Measurements from ENCODE around the gene BTBD9. TPM values are rescaled to one million over a fixed set of nuclear protein-coding genes. Genes with fewer than 3 reads are reported as not detected.

Gene BTBD9
- polyA plus RNA-seq, 10 donors: 6.0 to 10.0 (median 7.0) TPM

DNA sequence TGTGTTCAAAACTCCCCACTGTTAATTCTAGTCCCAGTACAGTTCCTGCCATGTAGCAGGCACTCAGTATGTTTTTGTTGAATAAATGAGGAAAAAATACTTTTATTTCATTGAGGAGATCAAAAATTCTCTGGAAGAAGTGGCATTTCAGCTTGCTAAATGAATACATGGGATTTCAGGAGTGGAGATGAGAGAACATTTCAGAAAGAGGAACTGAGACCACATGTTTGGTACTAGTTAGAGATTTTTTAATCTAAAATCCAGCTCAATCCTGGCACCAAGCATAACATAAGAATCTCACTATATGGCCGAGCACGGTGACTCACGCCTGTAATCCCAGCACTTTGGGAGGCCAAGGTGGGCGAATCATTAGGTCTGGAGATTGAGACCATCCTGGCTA is 75.4 kb downstream of the BTBD9 start:
- DNase-seq: no peak

DNA sequence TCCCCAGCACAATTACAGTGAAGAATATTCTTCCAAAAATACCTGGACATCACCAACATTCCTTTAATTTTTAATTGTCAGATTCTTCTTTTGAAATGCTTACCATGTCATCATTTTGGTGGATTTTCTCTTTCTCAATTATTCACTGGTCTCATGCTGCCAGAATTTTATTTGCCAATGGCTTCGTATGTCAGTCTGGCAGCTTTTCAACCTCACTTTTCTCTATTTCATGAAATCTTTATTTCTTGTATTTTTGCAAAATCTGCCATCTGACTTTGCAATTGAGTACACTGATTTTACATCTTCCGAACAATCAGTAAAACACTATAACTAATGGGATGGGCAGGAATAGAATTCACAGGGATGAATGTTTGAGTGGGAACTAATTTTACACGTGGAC is 84.1 kb downstream of the BTBD9 start:
- no peak for DNase-seq

DNA sequence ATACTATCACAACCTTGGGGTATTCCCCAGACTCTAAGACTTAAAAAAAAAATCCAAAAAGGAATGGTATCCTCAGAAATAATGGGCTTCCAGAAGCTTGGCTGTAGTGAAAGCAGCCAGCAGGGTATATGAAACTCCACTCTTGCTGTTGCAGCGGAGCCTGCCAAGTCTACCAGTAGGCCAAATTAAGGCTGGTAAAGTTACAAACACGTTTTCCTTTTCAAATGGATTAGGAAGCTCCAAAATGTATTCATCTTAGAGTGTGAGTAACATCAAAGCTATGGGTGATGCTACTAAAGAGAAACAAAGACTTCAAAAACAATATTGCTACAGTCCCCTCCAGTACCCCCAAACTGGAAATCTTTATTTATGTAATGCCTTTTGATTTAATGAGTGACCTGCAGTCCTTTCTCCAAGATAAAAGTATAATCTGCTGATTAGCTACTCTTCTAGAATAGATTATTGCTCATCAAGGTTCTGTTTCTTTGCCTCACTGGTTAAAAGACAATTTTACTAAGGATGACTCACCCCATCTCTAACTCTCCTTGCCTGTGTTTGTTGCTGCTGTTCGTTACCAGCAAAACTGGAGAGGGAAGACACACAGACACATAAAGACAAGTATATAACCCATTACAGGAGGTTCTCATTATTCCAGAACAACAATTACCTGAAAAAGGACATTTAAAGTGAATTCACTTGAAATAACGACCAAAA is 84.9 kb downstream of the BTBD9 start:
- DNase-seq: no peak

DNA sequence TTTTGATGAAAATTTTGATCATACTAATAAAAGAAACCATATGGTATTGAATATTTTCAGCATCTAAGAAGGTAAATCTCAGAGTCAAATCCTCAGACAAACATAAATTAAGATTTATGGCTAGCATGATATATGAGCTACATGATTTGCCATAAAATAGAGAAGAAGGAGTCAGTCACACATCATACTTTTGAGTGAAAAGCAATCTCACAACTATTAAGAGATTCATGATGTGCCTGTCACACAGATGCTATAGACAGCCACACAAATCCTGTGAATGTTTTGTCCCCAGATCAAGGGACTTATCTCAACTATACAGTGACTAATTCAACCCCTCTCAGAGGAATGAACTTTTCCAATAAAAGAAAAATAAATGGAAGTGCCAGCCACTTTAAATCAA is 85.7 kb downstream of the BTBD9 start:
- no peak for DNase-seq

DNA sequence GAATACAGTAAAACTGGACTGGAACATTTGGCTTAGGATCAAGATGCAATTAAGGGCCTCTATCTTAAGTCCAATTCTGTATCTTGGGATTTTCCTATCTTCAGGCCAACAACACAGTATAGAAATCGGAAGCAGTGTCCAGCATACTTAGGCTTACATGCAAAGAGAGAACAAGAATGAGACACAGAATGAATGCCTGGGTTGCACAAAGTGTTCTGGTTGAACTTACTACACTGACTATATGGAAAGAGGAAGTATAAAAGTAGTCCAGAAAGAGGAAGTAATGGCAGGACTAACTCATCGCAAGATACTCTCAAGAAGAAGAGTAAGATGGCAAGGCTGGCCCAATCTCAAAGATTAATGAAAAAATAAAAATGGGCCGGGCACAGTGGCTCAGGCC is 87.6 kb downstream of the BTBD9 start:
- peak in 2 of 3 donors; percentile 12 to 32 for DNase-seq

DNA sequence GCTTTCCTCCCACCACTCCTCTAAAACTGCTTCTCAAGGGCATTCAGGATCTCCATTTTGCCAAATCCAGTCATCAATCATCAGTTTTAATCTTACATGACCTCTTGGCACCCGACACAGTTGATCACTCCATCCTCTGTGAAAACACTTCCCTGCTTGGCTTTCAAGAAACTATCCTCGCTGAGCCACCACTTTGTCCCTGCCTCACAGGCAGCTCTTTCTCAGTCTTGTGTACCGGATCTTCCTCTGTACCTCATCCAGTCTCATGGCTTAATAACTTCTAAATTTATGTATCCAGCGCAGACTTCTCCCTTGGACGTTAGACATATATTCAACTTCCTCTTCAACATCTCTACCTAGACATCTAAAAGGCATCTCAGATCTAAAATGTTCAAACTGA is 89.9 kb downstream of the BTBD9 start:
- no peak for DNase-seq

DNA sequence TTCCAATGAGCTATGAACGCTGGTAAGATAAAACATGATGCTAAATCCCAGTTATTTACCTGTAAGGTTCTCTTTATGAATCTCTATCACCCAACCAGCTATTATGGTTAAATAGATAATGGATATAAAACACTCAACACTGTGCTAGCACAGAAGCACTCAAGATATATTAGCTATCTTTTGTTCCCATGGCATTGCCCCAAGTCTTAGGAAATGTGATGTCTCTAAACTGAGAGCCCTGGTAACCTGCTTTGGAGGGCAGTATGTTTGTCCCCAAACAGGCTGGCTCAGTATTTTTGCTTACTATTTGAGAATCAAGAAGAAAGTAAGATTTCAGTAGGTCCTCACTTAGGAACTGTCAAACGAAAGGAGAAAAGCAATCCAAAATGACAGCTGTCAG is 90.5 kb downstream of the BTBD9 start:
- DNase-seq: no peak

DNA sequence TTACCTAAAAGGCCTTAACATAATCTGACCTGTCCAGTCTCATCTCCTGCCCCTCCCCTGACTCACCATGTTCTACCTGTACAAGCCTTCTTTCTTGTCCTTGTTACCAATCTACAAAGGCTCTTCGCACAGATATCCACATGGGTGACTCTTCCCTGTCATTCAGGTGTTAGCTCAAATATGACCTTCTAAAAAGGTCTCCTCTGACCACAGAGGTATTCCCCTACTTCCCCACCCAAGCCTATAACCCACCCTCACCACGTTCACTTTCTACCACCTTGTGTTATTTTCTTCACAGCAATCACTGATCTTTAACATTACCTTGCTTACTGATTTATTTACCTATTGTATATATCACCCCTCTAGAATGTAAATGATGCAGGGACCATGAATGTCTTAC is 96.7 kb downstream of the BTBD9 start:
- DNase-seq: no peak

DNA sequence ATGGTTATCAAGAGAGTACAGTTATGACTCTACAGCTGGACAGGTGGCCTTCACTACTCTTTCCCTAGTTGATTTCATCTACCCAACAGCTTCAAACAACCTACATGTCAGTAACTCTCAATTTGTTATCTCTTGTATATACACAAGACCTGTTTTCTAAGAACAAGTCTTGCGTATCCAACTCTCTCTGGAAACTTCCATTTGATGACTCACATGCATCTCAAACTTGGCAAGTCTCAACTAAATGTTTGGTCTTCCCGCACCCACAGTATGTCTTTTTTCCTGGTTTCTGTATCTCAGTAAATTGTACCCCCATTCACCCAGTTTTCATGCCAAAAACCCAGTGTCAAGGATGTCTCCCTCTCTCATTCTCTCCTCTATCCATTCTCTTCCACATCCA is 97.7 kb downstream of the BTBD9 start:
- DNase-seq: no peak

DNA sequence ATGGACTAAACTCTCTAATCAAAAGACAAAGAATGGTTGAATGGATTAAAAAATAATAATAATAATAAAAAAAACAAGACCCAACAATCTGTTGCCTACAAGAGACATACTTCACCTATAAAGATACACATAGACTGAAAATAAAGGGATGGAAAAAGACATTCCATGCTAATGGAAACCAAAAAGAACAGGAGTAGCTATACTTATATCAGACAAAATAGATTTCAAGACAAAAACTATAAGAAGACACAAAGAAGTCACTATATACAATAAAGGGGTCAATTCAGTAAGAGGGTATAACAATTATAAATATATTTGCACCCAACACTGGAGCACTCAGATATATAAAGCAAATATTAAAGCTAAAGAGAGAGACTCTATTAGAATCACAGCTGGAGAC is 106.7 kb downstream of the BTBD9 start:
- no peak for DNase-seq

DNA sequence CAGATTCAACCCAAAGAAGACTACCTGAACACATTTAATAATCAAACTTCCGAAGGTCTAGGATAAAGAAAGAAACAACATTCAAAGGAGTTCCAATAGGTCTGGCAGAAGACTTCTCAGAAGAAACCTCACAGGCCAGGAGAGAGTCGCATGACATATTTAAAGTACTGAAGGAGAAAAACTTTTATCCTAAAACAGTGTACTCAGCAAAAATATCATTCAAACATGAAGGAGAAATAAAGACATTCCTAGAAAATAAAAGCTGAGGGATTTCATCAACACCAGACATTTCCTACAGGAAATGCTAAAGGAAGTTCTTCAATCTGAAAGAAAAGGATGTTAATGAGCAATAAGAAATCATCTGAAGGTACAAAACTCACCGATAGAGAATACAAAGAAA is 108.6 kb downstream of the BTBD9 start:
- no peak for DNase-seq

DNA sequence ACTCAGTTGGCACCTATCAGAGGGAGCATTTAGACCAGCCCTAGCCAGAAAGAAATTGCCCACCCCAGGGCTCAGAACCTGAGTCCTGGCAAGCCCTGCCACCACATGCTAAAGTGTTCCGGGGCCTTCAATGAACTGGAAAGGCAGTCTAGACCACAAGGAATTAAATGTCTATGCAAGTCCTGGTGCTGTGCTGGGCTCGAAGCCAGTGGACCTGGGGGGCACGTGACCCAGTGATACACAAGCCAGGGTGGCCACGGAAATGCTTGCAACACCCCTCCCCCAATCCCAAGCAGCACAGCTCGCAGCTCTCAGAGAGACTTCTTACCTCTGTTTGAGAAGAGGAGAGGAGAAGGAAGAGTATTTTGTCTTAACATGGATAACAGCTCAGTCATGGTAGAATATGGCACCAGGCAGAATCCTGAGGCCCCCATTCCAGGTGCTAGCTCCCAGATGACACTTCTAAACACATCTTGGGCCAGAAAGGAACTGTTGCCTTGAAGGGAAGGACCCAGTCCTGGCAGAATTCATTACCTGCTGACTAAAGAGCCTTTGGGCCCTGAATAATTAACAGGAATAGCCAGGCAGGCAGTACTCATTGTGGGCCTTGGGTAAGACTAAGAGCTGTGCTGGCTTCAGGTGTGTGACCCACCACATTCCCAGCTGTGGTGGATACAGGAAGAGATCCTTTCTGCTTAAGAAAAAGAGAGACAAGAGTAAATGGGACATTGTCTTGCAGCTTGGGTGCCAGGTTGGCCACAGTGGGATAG is 111.3 kb downstream of the BTBD9 start:
- no peak for DNase-seq

DNA sequence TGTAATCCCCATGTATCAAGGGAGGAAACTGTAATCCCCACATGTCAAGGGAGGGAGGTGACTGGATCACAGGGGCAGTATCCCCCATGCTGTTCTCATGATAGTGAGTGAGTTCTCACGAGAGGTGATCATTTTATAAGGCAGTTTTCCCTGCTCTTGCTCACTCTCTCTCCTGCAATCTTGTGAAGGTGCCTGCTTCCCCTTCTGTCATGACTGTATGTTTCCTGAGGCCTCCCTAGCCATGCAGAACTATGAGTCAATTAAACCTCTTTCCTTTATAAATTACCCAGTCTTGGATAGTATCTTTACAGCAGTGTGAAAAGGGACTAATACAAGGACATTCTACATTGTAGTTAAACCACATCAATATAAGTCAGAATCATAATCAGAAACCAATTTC is 112.4 kb downstream of the BTBD9 start:
- no peak for DNase-seq

DNA sequence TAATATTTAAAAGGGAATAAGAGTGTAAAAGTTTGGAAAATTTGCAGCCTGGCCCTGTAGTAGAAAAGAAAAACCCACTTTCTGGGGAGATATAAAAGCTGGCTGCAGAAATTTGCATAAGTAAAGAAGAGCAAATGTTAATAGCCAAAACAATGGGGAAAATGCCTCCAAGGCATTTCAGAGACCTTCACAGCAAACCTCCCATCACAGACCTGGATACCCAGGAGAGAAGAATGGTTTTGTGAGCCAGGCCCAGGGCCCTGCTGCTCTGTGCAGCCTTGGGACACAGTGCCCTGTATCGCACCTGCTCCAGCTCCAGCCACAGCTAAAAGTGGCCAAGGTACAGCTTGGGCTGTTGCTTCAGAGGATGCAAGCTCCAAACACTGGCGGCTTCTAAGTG is 113.8 kb downstream of the BTBD9 start:
- DNase-seq: no peak

DNA sequence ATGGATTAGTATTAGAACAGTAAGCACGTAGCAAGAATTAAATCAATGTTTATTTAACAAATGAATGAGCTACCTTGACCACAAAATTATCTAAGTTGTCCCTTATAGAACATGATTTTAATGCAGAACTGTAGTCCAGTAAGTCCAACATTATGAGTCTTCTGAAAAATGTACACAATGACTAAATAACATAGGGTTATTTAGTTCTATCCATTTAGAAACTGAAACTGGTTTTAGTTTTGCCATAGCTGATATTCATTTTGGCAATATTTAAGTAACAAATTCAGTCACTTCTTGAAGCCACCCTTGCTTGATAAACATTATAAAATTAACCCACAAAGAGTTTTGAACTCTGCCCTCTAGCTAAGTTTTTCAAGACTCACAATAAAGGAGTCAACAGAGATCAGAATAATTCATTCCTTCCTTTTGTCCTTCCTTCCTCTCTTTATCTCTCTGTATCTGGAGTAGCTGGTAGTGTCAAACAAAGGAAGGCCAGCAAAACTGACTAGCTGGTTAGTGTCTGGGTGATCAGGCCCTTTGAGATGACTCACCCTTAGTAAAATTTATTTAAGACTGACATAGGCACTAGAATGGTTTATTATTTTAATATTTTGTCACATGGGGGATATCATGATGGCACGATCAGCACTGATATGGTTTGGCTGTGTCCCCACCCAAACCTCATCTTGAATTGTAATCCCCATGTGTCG is 115.1 kb downstream of the BTBD9 start:
- no peak for DNase-seq

DNA sequence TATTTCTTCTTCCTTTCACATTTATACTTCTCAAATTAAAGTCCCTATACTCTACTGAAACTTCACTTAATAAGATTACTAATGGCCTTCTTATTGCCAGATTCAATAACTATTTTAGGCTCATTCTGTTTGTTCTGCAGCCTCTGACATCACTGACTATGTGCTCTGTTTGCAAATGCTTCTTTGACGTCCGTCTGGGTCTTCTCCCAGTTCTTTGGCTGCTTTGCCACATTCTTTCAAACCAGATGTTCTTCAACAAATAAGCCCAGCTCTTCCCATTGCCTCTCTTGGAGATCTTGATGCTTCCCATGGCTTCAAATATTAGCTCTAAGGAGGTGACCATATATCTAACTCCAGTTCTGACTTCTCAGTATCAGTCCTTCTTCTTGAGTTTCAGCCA is 117.4 kb downstream of the BTBD9 start:
- peak; percentile 14 to 78 (median 41) for DNase-seq

DNA sequence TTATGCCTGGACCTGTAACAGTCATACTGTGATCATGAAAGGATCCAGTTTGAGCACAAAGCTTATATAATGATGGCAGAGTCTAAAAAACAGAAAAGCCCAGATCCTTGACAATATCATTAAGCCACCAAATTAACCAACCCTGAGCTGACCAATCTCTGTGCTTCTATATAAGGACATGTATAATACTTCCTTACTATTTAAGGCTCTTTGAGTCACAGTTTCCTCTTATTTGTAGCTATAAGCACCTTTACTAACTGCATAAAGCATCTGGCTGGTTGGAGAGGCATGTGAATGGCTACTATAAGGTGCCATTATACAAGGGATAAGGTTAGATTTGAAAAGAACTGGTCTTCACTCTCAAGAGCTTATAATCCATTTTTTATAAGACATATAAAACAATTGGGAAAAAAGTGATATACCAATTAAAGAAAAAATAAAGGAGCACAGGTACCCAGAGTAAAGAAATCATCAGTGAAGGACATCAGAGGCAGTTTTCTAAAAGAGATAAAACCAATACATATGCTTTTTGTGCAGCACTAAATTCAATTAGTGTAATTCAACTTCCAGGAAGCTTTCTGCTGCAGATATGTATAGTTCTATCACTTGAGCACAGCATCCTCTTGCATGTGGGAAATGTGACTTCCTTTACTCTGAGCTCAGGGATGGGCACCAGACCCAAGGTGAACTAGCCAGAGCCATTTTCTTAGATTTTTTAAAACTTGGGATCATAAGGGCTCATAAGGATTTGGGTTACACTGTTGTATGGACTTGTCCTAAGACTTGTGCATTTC is 121.0 kb downstream of the BTBD9 start:
- no peak for DNase-seq

DNA sequence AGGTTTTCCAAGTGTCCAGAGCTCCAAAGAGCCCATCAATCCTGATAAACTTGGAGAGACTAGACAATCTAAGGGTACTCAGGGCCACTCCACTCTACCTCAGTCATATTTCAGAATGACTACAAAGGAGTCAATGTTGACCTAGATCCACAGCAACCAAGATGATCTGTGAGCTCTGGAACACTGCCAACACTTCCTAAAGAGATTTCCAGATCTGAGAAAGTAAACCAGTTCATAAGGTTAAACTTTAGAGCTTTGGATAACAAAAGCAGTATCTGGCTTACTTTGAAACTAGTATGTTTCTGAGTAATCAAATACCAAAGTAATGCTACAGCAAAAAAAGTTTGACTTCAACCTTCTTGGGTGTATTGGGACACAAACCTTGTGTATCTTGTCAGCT is 122.7 kb downstream of the BTBD9 start:
- DNase-seq: no peak

DNA sequence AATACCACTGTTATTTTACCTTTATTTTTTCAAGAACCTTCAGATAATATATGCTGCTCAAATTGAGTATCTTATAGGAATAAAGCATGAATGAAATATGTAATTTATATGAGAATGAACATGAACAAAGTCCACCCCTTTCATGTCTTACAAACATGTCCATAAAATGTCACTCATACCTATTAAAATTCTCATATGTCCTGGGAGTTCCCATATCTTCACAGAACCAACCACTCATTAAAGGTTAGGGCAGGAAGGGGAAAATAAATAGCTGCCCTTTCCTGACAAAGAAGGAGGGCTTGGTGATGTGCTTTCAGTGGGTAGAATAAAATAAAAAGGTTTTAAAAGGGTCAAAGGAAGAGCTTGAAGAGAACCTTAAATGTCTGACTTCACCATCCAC is 125.3 kb downstream of the BTBD9 start:
- DNase-seq: no peak

DNA sequence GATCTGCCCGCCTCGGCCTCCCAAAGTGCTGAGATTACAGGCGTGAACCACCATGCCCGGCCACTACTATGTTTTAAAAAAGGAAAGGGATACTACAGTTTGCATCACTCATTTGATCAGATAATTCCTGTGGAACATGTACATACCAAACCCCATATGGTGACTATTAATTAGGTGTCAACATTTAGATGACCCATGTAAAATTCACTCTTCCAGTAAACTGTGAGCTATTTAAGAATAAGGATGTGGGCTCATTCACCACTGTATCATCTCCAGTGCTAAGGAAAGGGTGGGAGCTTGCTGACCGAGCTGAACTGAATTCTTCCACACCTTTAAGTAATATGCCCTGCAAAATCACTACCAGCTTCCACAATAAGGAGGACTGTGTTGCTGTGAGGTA is 127.5 kb downstream of the BTBD9 start:
- DNase-seq: no peak

DNA sequence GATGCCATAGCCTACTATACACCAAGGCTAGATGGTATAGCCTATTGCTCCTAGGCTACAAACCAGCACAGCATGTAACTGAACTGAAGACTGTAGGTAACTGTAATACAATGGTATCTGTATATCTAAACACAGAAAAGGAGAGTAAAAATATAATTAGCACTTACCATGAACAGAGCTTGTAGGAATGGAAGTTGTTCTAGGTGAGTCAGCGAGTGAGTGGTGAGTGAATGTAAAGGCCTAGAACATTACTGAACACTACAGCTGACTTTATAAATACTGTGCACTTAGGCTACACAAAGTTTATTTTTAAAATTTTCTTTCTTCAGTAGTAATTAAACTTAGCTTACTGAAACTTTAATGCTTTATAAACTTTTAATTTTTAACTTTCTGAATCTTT is 129.5 kb downstream of the BTBD9 start:
- no peak for DNase-seq

DNA sequence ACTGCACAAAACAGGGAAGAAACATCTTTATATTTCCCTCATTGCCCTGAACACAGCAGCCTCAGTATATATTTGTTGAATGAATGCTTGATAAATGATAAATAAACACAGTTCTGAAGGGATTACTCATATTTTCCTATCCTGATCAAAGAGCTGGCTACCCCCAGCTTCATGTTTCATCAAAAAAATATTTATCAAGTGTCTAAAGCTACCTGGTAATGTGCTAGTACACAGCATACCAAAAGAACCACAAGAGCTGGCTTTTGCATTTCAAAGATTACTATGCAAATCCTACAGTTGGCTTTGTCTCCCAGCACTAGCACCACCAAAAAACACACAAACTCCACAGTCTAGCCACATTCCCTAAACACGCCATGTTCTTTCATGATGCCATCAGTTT is 130.0 kb downstream of the BTBD9 start:
- DNase-seq: peak in 1 of 3 donors; percentile 56
